GM18868 (cell line): ENCODE measurements around the gene TULP4.
A peak's percentile ranks its signal among the peaks of the same experiment; 100 is the strongest.
"Not testable (repeated sequence)": the region's sequence is repeated elsewhere in the genome, so short reads cannot be mapped to it uniquely, and the experiment has no call there.

Experiments used
- ATAC-seq: cut with Tn5 transposase; IDR thresholded peaks from one replicate; pipeline ENCODE4 v1.9.1; 2021; ENCODE audit warnings: mild to moderate bottlenecking, moderate library complexity; ENCODE audit not compliant: unreplicated experiment

Gene TULP4

GRCh38 chr6:158327211-158327610 is 14.9 kb downstream of the TULP4 start:
- ATAC-seq: no peak

GRCh38 chr6:158328952-158329351 is 16.7 kb downstream of the TULP4 start:
- ATAC-seq: no peak

- no peak for ATAC-seq
Measured at GRCh38 chr6:158329531-158329930, 17.3 kb downstream of the TULP4 start.

- no peak for ATAC-seq
Measured at GRCh38 chr6:158330016-158330415, 17.8 kb downstream of the TULP4 start.

- ATAC-seq: no peak
Measured at GRCh38 chr6:158332237-158332636, 20.0 kb downstream of the TULP4 start.

GRCh38 chr6:158333094-158333493 is 20.8 kb downstream of the TULP4 start:
- ATAC-seq: no peak

GRCh38 chr6:158334534-158334933 is 22.3 kb downstream of the TULP4 start:
- no peak for ATAC-seq

GRCh38 chr6:158337332-158337731 is 25.1 kb downstream of the TULP4 start:
- no peak for ATAC-seq

GRCh38 chr6:158338311-158339112 is 26.2 kb downstream of the TULP4 start:
- no peak for ATAC-seq

GRCh38 chr6:158339197-158339596 is 26.9 kb downstream of the TULP4 start:
- ATAC-seq: not testable (repeated sequence)

GRCh38 chr6:158340252-158340651 is 28.0 kb downstream of the TULP4 start:
- ATAC-seq: no peak

- ATAC-seq: peak; percentile 51
Measured at GRCh38 chr6:158344534-158344933, 32.3 kb downstream of the TULP4 start.

GRCh38 chr6:158345444-158345843 is 33.2 kb downstream of the TULP4 start:
- ATAC-seq: not testable (repeated sequence)

- no peak for ATAC-seq
Measured at GRCh38 chr6:158347335-158347734, 35.1 kb downstream of the TULP4 start.

- ATAC-seq: not testable (repeated sequence)
Measured at GRCh38 chr6:158348737-158349504, 36.7 kb downstream of the TULP4 start.

- ATAC-seq: not testable (repeated sequence)
Measured at GRCh38 chr6:158349505-158350275, 37.4 kb downstream of the TULP4 start.

GRCh38 chr6:158350731-158351130 is 38.5 kb downstream of the TULP4 start:
- ATAC-seq: not testable (repeated sequence)

GRCh38 chr6:158353883-158354877 is 41.9 kb downstream of the TULP4 start:
- ATAC-seq: no peak

- peak; percentile 15 for ATAC-seq
Measured at GRCh38 chr6:158356586-158357546, 44.6 kb downstream of the TULP4 start.
